ENCODE results near the gene CELA2B. TPM values are rescaled to one million over a fixed set of nuclear protein-coding genes. Genes with fewer than 3 reads are reported as not detected.

CELA2B gene
- total and polyA plus RNA-seq, 2 of the 8 experiments (the other 6 are each of a cell fraction or from before 2014, with no cell fraction given), result not detected

DNA sequence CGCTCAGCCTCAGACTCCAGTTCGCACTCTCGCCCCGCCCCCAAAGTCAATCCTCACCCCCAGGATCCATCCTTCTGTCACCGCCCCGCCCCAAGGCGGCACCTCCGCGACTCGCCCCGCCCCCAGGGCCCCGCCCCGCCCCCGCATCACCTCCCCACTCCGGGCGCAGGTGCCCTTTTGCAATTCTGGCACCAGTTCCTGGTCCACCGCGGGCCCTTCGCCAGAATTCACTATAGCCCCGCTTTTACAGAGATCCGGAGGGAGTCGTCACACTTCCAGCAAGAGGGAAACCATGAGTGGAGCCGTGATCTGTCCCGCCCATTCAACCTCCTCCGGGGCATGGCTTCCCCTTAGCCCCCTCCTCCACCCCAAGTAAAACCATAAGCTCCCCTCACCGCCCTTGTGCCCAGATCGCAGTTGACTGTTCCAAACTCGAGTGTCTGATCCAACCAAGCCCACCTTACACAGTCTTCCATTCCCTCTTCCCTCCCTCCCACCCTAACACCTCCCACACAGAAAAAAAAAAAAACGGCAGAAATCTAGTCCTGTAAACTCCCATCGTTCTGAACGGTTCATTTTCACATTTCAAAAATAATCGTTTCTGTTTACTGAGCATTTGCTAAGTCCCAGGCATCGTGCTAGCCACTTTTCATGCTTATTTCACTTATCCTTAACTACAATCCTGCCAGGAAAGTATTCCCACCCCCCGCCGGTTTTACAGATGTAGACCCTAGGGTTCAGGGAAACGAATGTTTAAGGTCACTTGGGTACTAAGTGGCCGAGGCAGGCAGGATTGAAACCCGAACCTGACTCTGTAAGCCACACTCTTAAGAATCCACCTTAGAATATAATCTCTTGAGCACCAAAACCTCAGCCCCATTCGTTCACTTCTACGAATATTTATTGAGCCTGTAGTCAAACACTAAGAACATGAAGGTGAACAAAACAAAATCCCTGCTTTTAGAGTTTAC is 49.4 kb downstream of the CELA2B start:
- no peak overlapping the region; the same call in 1 of the 2 replicates for H3K27ac ChIP-seq (ENCODE audit: low read depth, low read length)
- 8% methylated on average over 20 of the region's 40 CpGs; no CpG with 5 or more reads in 1 of the 2 experiments for WGBS, 2 experiments (ENCODE audit: extremely low coverage in 1 of 2, insufficient coverage in 1 of 2, insufficient read length in 1 of 2, insufficient replicate concordance in 2 of 2, low coverage in 1 of 2, low lambda C conversion rate in 2 of 2, missing lambda C conversion rate in 1 of 2)

More for the DNA sequence above, 49.4 kb downstream of the CELA2B start:
- Histone ChIP-seq H3K79me2 (ENCODE audit: control insufficient read depth in 1 of 2, insufficient read depth in 2 of 2, low read length in 2 of 2) (peaks cover 0 to 32% of the 10 kb centered on the region in 2 experiments; a peak in 2 of 4 replicates), H3K23me2 (ENCODE audit: low read depth, low read length) (peaks cover 6% of the 10 kb centered on the region), H3K23ac (ENCODE audit: insufficient read length) (no peak overlapping the region), H3K4me1 (replicated peaks in 1 of 4; ENCODE audit: control insufficient read depth in 3 of 4, insufficient read depth in 4 of 4, low read length in 3 of 4) (peaks cover 0 to 8% (median 5%) of the 10 kb centered on the region in 4 experiments; a peak in 4 of 7 replicates), H2BK120ac (replicated peaks; ENCODE audit: low read depth, low read length) (no peak overlapping the region), H3K18ac (ENCODE audit: extremely low read depth, low read length) (0 out of 2 replicates have a peak overlapping the region, but pooled peaks have one; percentile 43), H2AK5ac (ENCODE audit: low read depth, low read length) (no peak overlapping the region), H3K27me3 (replicated peaks in 1 of 4; ENCODE audit: control insufficient read depth in 3 of 4, extremely low read depth in 1 of 4, insufficient read depth in 3 of 4, low read length in 3 of 4) (no peaks in the 10 kb centered on the region), H2BK5ac (ENCODE audit: low read depth, low read length) (no peak overlapping the region), H3K36me3 (ENCODE audit: control insufficient read depth in 2 of 4, insufficient read depth in 4 of 4, low read length in 3 of 4) (peaks cover 0 to 3% (median under 1%) of the 10 kb centered on the region in 4 experiments; a peak in 2 of 8 replicates), H4K91ac (replicated peaks; ENCODE audit: insufficient read length, low read length) (no peak overlapping the region), H2BK12ac (ENCODE audit: low read depth, low read length) (no peak overlapping the region), H2AFZ (ENCODE audit: low read length) (peak overlapping the region; percentile 89; the same call in 1 of the 2 replicates), H3K9me3 (ENCODE audit: insufficient read depth in 2 of 2, low read depth in 1 of 2, low read length in 1 of 2) (no peaks in the 10 kb centered on the region), H4K8ac (ENCODE audit: extremely low read depth, insufficient read depth, low read length) (no peak overlapping the region), H3K14ac (ENCODE audit: insufficient read length) (no peak overlapping the region), H3K56ac (replicated peaks; ENCODE audit: insufficient read length, low read depth, low read length) (no peak overlapping the region), H2BK20ac (ENCODE audit: low read length) (no peak overlapping the region), H3K9ac (replicated peaks in 1 of 4; ENCODE audit: extremely low read depth in 1 of 4, low read depth in 3 of 4, low read length in 3 of 4) (no peak overlapping the region), H3K4me2 (ENCODE audit: insufficient read depth in 1 of 2, low read depth in 2 of 2, low read length in 2 of 2) (peak overlapping the region; percentile 73 to 93), H3K4me3 (ENCODE audit: extremely low read depth in 1 of 4, insufficient read depth in 2 of 4, low read depth in 3 of 4, low read length in 4 of 4) (peak overlapping the region; percentile 66 to 90 (median 82)), H3K4ac (replicated peaks; ENCODE audit: insufficient read length, low read depth, low read length) (no peak overlapping the region), H4K20me1 (replicated peaks in 1 of 2; ENCODE audit: control insufficient read depth in 1 of 2, insufficient read depth in 2 of 2, low read length in 2 of 2) (peaks cover 0 to 3% of the 10 kb centered on the region in 2 experiments), H2BK15ac (ENCODE audit: low read length) (no peak overlapping the region), H3K79me1 (ENCODE audit: low read depth, low read length) (no peaks in the 10 kb centered on the region), H4K5ac (ENCODE audit: insufficient read length, low read depth, low read length) (no peak overlapping the region)
- DNase-seq (ENCODE audit: low read depth in 1 of 2, low spot score in 2 of 2) (no peak), FAIRE-seq (no peak)
- POLR2A ChIA-PET (ENCODE audit: partially characterized antibody), result no interaction called here
- CTCF ChIA-PET (ENCODE audit: partially characterized antibody), result no interaction called here
- TF ChIP-seq JUN (IDR thresholded peaks at IDR 0.05; ENCODE audit: low read depth, low read length), result no peak
- TF ChIP-seq KDM4A (IDR thresholded peaks at IDR 0.05; ENCODE audit: low read depth, low read length, severe bottlenecking), result peak; percentile 63

All from H1 (cell line).